GM18951 (cell line): ENCODE measurements around the gene FAN1.

Experiments used
- POLR2A ChIP-seq: IDR thresholded peaks from 4 replicates; pipeline ENCODE4 v1.6.1; 2011; ENCODE audit warnings: mild to moderate bottlenecking; ENCODE audit not compliant: insufficient read length, insufficient read depth; ENCODE audit errors: extremely low read depth
- in situ Hi-C: fragments of 300-500 bp; cut with MboI; formaldehyde crosslinking; loops from one replicate; pipeline ENCODE4 v1.12.0; 2022; ENCODE audit warnings: low sequenced_read_pairs, mixed read lengths, inconsistent platforms; ENCODE audit not compliant: unreplicated experiment

The FAN1 gene

GRCh38 chr15:30896211-30896606 lies 7.5 kb upstream of the FAN1 start:
- in situ Hi-C loops: loop anchor here (25.0 kb wide), 1 partner anchor 591 kb away; no protein-coding TSS in a partner anchor
- no peak for TF ChIP-seq POLR2A

- TF ChIP-seq POLR2A: no peak
- in situ Hi-C loops: no loop called here
Measured at GRCh38 chr15:30901889-30902288, 1.8 kb upstream of the FAN1 start.

- in situ Hi-C loops: no loop called here
- TF ChIP-seq POLR2A: no peak
Measured at GRCh38 chr15:30904812-30905211, 1.1 kb downstream of the FAN1 start.

- in situ Hi-C loops: no loop called here
- no peak for TF ChIP-seq POLR2A
Measured at GRCh38 chr15:30905821-30906220, 2.1 kb downstream of the FAN1 start.

- in situ Hi-C loops: no loop called here
- no peak for TF ChIP-seq POLR2A
Measured at GRCh38 chr15:30906366-30906765, 2.7 kb downstream of the FAN1 start.

- in situ Hi-C loops: no loop called here
- TF ChIP-seq POLR2A: no peak
Measured at GRCh38 chr15:30913761-30914160, 10.0 kb downstream of the FAN1 start.

- in situ Hi-C loops: no loop called here
- TF ChIP-seq POLR2A: no peak
Measured at GRCh38 chr15:30917013-30917412, 13.3 kb downstream of the FAN1 start.

- no peak for TF ChIP-seq POLR2A
- in situ Hi-C loops: no loop called here
Measured at GRCh38 chr15:30917675-30918074, 14.0 kb downstream of the FAN1 start.

- in situ Hi-C loops: no loop called here
Measured at GRCh38 chr15:30918366-30918765, 14.7 kb downstream of the FAN1 start.

GRCh38 chr15:30919877-30920550 lies 16.3 kb downstream of the FAN1 start:
- in situ Hi-C loops: no loop called here
- TF ChIP-seq POLR2A: no peak

More at GRCh38 chr15:30918366-30918765, 14.7 kb downstream of the FAN1 start:
- no peak for TF ChIP-seq POLR2A

- TF ChIP-seq POLR2A: no peak
- in situ Hi-C loops: no loop called here
Measured at GRCh38 chr15:30921106-30921505, 17.4 kb downstream of the FAN1 start.

- in situ Hi-C loops: no loop called here
- TF ChIP-seq POLR2A: no peak
Measured at GRCh38 chr15:30921781-30922479, 18.2 kb downstream of the FAN1 start.

- TF ChIP-seq POLR2A: no peak
- in situ Hi-C loops: no loop called here
Measured at GRCh38 chr15:30922480-30923311, 19.0 kb downstream of the FAN1 start.
